Sigmoid colon (tissue), 4 donors: Measurements from ENCODE around the gene PXDN.
"Not testable (repeated sequence)": the region's sequence is repeated elsewhere in the genome, so short reads cannot be mapped to it uniquely, and the experiment has no call there.

Source experiments
- POLR2A ChIP-seq, 2 donors: fragments of 450-650 bp; IDR thresholded peaks; one replicate each; pipeline ENCODE4 v1.6.1; 2016; ENCODE audit warnings: antibody characterized with exemption in 2 of 2, mild to moderate bottlenecking in 2 of 2, moderate library complexity in 2 of 2
- POLR2AphosphoS5 ChIP-seq, 4 donors: sonication (generic); formaldehyde crosslinking; IDR thresholded peaks; one replicate each; pipeline ENCODE4 v1.6.1; 2017; ENCODE audit warnings: antibody characterized with exemption in 4 of 4
- TF ChIP-seq, protein P1 (sequence below), 4 experiments: fragments of 450-650 bp in 3 of 4; fragments of 200-600 bp in 1 of 4; IDR thresholded peaks; one replicate each; pipeline ENCODE4 v1.5.1; 2016 to 2019; ENCODE audit warnings: antibody characterized with exemption in 4 of 4, mild to moderate bottlenecking in 3 of 4, moderate library complexity in 2 of 4

DNA sequence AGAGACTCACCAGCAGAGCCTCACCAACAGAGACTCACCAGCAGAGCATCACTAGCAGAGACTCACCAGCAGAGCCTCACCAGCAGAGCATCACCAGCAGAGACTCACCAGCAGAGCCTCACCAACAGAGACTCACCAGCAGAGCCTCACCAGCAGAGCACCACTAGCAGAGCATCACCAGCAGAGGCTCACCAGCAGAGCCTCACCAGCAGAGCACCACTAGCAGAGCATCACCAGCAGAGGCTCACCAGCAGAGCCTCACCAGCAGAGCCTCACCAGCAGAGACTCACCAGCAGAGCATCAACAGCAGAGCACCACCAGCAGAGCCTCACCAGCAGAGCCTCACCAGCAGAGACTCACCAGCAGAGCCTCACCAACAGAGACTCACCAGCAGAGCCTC lies 35.7 kb upstream of the PXDN start:
- TF ChIP-seq, protein P1, sequence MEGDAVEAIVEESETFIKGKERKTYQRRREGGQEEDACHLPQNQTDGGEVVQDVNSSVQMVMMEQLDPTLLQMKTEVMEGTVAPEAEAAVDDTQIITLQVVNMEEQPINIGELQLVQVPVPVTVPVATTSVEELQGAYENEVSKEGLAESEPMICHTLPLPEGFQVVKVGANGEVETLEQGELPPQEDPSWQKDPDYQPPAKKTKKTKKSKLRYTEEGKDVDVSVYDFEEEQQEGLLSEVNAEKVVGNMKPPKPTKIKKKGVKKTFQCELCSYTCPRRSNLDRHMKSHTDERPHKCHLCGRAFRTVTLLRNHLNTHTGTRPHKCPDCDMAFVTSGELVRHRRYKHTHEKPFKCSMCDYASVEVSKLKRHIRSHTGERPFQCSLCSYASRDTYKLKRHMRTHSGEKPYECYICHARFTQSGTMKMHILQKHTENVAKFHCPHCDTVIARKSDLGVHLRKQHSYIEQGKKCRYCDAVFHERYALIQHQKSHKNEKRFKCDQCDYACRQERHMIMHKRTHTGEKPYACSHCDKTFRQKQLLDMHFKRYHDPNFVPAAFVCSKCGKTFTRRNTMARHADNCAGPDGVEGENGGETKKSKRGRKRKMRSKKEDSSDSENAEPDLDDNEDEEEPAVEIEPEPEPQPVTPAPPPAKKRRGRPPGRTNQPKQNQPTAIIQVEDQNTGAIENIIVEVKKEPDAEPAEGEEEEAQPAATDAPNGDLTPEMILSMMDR (IDR thresholded peaks at IDR 0.05), result not testable (repeated sequence)
- TF ChIP-seq POLR2A, POLR2AphosphoS5 (IDR thresholded peaks at IDR 0.05): not testable (repeated sequence)
